Measurements from ENCODE around the gene COX19. TPM values are rescaled to one million over a fixed set of nuclear protein-coding genes. Genes with fewer than 3 reads are reported as not detected.

COX19 gene
- total and polyA plus RNA-seq, 2 donors (not counting 1 experiment from before 2014, with no cell fraction given), result 4.3 to 11.7 TPM

DNA sequence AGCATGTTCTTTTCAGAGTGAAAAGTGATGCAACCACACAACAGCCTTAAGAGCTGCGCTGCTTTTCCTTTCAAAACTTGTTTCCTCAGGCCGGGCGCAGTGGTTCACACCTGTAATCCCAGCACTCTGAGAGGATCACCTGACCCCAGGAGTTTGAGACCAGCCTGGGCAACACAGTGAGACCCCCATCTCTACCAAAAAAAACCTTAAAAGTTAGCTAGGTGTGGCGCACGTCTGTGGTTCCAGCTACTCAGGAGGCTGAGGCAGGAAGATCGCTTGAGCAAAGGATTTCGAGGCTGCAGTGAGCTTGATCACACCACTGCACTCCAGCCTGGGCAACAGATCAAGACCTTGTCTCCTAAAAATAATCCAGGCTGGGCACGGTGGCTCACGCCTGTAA is 2.0 kb downstream of the COX19 start:
- TF ChIP-seq, protein P1, sequence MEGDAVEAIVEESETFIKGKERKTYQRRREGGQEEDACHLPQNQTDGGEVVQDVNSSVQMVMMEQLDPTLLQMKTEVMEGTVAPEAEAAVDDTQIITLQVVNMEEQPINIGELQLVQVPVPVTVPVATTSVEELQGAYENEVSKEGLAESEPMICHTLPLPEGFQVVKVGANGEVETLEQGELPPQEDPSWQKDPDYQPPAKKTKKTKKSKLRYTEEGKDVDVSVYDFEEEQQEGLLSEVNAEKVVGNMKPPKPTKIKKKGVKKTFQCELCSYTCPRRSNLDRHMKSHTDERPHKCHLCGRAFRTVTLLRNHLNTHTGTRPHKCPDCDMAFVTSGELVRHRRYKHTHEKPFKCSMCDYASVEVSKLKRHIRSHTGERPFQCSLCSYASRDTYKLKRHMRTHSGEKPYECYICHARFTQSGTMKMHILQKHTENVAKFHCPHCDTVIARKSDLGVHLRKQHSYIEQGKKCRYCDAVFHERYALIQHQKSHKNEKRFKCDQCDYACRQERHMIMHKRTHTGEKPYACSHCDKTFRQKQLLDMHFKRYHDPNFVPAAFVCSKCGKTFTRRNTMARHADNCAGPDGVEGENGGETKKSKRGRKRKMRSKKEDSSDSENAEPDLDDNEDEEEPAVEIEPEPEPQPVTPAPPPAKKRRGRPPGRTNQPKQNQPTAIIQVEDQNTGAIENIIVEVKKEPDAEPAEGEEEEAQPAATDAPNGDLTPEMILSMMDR (conservative IDR thresholded peaks at IDR 0.05 in 1 of 2, IDR thresholded peaks at IDR 0.05 in 1 of 2; ENCODE audit: low read depth in 1 of 2, low read length in 2 of 2), result no peak
- no peak for TF ChIP-seq EZH2 (IDR thresholded peaks at IDR 0.05; ENCODE audit: low read length, missing control alignments)
- H3K4me1 ChIP-seq (ENCODE audit: control insufficient read depth, extremely low read depth, insufficient read depth, low read length), result peaks cover 3% of the 10 kb centered on the region
- peaks cover 44% of the 10 kb centered on the region for H3K79me2 ChIP-seq (ENCODE audit: control insufficient read depth, insufficient read depth, low read length)
- H3K9ac ChIP-seq (ENCODE audit: insufficient read depth, low read length), result no peak overlapping the region
- no peaks in the 10 kb centered on the region for H3K27me3 ChIP-seq (ENCODE audit: control insufficient read depth, insufficient read depth, low read length)
- no peaks in the 10 kb centered on the region for H3K9me3 ChIP-seq (ENCODE audit: control insufficient read depth, insufficient read depth, low read depth, low read length)
- no peak overlapping the region for H2AFZ ChIP-seq (ENCODE audit: low read length)
- H3K36me3 ChIP-seq (ENCODE audit: control insufficient read depth, insufficient read depth, low read length), result peaks cover 12% of the 10 kb centered on the region
- no peak for DNase-seq (ENCODE audit: low read depth in 2 of 2)
- no peak overlapping the region for H3K4me2 ChIP-seq (ENCODE audit: extremely low read depth, insufficient read depth, low read length)
- no peak overlapping the region for H3K27ac ChIP-seq (ENCODE audit: insufficient read depth, low read length)
- no peak overlapping the region for H3K4me3 ChIP-seq (replicated peaks in 1 of 4; ENCODE audit: control extremely low read depth in 1 of 4, insufficient read depth in 1 of 4, low read depth in 3 of 4, low read length in 4 of 4)
- H4K20me1 ChIP-seq (ENCODE audit: control insufficient read depth, extremely low read depth, insufficient read depth, low read length), result no peaks in the 10 kb centered on the region

GRCh38 chr7:972676-973309 is 2.6 kb downstream of the COX19 start:
- TF ChIP-seq EZH2 (IDR thresholded peaks at IDR 0.05; ENCODE audit: low read length, missing control alignments), result no peak
- Histone ChIP-seq H2AFZ (ENCODE audit: low read length) (no peak overlapping the region), H4K20me1 (ENCODE audit: control insufficient read depth, extremely low read depth, insufficient read depth, low read length) (no peaks in the 10 kb centered on the region)

GRCh38 chr7:972110-972509 is 3.2 kb downstream of the COX19 start:
- peaks cover 44% of the 10 kb centered on the region for H3K79me2 ChIP-seq (ENCODE audit: control insufficient read depth, insufficient read depth, low read length)
- no peak overlapping the region for H3K9ac ChIP-seq (ENCODE audit: insufficient read depth, low read length)
- H3K27me3 ChIP-seq (ENCODE audit: control insufficient read depth, insufficient read depth, low read length), result no peaks in the 10 kb centered on the region
- DNase-seq (ENCODE audit: low read depth in 2 of 2), result no peak
- no peaks in the 10 kb centered on the region for H3K9me3 ChIP-seq (ENCODE audit: control insufficient read depth, insufficient read depth, low read depth, low read length)
- H3K36me3 ChIP-seq (ENCODE audit: control insufficient read depth, insufficient read depth, low read length), result peaks cover 19% of the 10 kb centered on the region
- no peak overlapping the region for H3K27ac ChIP-seq (ENCODE audit: insufficient read depth, low read length)
- H4K20me1 ChIP-seq (ENCODE audit: control insufficient read depth, extremely low read depth, insufficient read depth, low read length), result no peaks in the 10 kb centered on the region
- no peak overlapping the region for H3K4me2 ChIP-seq (ENCODE audit: extremely low read depth, insufficient read depth, low read length)
- H2AFZ ChIP-seq (ENCODE audit: low read length), result no peak overlapping the region
- H3K4me3 ChIP-seq (replicated peaks in 1 of 4; ENCODE audit: control extremely low read depth in 1 of 4, insufficient read depth in 1 of 4, low read depth in 3 of 4, low read length in 4 of 4), result no peak overlapping the region
- TF ChIP-seq, protein P1 (conservative IDR thresholded peaks at IDR 0.05 in 1 of 2, IDR thresholded peaks at IDR 0.05 in 1 of 2; ENCODE audit: low read depth in 1 of 2, low read length in 2 of 2), result no peak
- no peak for TF ChIP-seq EZH2 (IDR thresholded peaks at IDR 0.05; ENCODE audit: low read length, missing control alignments)
- H3K4me1 ChIP-seq (ENCODE audit: control insufficient read depth, extremely low read depth, insufficient read depth, low read length), result peaks cover 3% of the 10 kb centered on the region

More at GRCh38 chr7:972676-973309, 2.6 kb downstream of the COX19 start:
- no peak overlapping the region for H3K9ac ChIP-seq (ENCODE audit: insufficient read depth, low read length)
- H3K27ac ChIP-seq (ENCODE audit: insufficient read depth, low read length), result no peak overlapping the region
- no peaks in the 10 kb centered on the region for H3K9me3 ChIP-seq (ENCODE audit: control insufficient read depth, insufficient read depth, low read depth, low read length)
- no peak overlapping the region for H3K4me2 ChIP-seq (ENCODE audit: extremely low read depth, insufficient read depth, low read length)
- no peak for DNase-seq (ENCODE audit: low read depth in 2 of 2)
- H3K27me3 ChIP-seq (ENCODE audit: control insufficient read depth, insufficient read depth, low read length), result no peaks in the 10 kb centered on the region
- no peak overlapping the region for H3K4me3 ChIP-seq (replicated peaks in 1 of 4; ENCODE audit: control extremely low read depth in 1 of 4, insufficient read depth in 1 of 4, low read depth in 3 of 4, low read length in 4 of 4)
- peaks cover 44% of the 10 kb centered on the region for H3K79me2 ChIP-seq (ENCODE audit: control insufficient read depth, insufficient read depth, low read length)
- H3K36me3 ChIP-seq (ENCODE audit: control insufficient read depth, insufficient read depth, low read length), result peaks cover 16% of the 10 kb centered on the region
- peaks cover 3% of the 10 kb centered on the region for H3K4me1 ChIP-seq (ENCODE audit: control insufficient read depth, extremely low read depth, insufficient read depth, low read length)

Measured in fibroblast of lung (primary cell).